Globus pallidus (tissue), 1 donor: ENCODE results near the gene ADGRD1.

Experiments used
- DNase-seq: peaks from one replicate; pipeline ENCODE4 v3.0.0-alpha.2; 2015; ENCODE audit warnings: low spot score

ADGRD1 gene

DNA sequence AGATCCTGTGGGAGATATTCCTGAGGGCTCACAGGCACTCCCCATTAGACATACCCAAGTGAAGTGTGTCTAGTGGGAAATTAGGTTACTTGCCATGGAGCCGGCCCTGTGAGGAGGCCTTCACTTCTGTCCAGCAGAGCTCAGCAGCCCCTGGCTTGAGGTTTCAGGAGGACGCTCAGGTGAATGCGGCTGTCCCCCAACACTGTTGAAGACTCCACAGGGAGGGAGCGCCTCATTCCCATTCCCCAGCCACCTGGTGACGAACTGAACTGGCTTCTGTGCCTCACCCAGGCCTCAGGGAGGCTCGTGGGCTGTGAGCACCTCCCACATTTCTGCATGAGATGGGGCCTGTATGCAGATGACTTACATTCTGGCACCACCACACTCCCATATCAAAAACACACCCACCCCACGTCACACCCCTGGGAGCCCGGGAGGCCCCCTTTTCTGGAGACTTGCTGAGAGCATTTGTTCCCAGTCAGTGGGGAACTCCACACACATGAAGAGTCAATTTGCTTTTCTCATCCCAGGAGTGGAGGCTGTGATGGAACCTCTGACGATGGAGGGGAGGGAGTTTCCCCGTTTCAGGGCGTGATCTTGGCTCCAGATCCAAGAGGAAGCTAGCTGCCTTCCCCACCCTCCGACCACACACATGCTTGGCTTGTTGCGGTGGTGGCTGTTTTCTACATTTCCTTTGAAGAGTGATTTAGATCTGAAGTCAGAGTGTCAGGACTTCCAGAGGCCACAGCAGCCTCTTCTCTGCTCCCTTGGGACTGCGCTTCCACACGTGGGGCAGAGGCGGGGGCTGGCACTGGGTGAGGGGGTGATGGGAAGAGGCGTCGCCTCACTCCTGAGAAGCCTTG, 120.7 kb downstream of the ADGRD1 start:
- no peak for DNase-seq

DNA sequence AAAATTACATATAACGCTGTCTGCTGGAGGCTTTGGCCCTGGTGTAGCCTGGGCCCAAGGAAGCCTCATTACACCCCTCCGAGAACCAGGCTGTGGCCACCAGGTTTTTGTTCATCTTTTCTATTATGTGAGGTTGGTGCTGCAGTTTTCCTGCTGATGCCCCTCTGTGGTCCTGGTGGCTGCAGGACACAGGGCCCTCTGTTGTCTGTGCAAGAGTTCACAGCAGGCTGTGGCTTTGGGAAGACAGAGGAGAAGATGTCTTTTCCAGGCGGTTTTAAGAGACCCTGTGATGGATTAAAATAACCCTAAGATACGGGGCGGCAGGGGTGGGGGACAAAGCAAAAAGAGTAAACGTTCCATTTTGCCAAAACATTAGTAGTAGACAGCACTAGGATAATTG, 121.5 kb downstream of the ADGRD1 start:
- DNase-seq: no peak

DNA sequence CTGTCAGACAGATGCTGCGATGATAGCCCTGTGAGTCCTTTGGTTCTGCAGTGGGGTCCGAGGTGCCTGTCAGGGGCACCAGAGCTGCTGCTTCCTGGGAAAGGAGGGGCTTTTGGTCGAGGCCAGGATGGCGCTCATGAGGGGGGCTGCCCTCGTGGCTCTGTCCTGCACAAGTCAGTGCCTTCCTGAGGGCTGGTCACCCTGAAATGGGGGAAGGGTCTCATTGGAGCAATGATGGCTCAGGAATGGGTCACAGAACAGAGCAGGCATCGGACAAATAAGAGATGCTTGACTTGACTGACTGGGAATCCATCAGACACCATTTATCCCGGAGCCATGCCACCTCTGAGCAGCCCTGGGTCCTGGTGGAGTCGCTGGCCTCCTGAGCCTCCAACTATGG, 121.9 kb downstream of the ADGRD1 start:
- DNase-seq: no peak

DNA sequence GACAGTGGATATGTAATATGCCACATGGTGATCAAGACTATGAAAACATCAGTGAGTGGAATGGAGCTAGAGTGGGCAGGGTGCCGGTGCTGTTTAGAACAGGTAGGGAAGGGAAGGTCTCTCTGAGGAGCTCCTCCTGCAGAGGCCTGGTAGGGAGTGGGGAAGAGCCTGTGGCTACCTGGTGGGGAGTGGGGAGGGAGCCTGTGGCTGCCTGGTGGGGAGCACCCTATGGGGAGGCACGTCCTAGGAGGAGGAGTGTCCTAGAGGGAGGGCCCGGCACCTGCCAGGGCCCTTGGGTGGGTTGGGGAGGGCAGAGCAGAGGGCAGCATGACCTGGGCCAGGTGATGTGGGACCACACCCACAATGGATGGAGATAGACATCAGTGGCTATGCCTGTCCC, 122.6 kb downstream of the ADGRD1 start:
- DNase-seq: no peak

DNA sequence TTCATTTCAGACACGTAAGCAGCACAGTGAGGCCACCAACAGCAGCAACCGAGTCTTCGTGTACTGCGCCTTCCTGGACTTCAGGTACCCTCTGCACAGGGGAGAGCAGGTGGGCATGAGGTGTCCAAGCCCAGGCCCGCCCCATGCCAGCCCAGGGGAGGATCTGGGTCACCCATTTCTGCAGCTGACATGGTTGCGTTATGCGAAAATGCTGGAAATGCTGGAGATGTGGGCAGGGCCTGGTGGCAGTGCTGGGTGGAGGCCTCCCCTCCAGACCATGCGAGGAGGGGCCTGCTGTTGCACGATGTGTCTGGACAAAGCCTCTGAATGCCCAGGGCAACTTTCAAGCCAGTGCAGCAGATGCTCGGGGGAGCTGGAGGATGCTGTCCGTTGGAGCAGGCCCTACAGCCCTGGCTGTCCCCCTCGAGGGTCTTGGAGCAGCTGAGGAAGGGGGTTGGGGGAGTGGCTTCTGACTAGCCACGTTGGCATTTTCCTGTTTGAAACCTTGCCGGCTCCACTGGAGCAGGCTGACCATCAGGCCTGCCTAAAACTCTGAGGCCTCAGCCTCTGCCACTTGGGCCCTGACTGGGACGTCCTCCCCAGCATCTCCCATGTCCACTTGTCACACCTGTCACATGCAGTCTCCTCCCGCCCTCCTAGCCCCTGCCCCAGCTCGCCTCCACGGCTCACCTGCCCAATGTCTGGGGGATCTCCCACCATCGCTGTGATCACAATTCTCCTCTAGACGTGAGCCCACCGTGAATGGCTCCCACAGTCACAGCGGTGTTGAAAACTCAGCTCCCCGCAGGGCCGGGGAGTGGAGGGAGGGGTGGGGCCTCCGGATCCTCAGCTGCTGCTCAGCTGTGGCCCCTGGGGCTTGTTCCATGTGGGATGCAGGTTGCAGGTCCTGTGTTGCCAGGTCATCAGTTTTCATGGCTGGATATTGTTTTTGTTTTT, 123.4 kb downstream of the ADGRD1 start:
- no peak for DNase-seq

DNA sequence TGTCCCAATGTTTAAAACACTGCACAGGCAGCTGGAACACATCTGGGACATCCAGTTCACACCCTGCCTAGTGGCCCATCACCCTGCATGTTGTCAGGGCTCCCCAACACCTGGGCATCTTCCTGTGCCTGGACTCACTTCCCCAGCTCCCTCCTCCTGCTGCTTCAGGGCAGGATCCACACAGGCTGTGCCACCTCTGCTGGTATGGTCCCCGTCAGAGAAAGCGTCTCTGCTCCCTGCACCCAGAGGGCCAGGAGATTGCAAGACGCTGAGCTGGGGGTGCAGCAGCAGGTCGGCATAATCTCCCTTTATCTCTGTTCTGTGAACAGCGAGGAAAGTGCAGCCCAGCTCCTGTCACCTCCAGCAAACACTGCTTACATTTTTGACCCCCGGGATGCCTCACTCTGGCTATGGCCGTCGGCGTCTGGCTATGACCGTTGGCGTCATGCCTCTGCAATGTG, 124.3 kb downstream of the ADGRD1 start:
- DNase-seq: no peak

DNA sequence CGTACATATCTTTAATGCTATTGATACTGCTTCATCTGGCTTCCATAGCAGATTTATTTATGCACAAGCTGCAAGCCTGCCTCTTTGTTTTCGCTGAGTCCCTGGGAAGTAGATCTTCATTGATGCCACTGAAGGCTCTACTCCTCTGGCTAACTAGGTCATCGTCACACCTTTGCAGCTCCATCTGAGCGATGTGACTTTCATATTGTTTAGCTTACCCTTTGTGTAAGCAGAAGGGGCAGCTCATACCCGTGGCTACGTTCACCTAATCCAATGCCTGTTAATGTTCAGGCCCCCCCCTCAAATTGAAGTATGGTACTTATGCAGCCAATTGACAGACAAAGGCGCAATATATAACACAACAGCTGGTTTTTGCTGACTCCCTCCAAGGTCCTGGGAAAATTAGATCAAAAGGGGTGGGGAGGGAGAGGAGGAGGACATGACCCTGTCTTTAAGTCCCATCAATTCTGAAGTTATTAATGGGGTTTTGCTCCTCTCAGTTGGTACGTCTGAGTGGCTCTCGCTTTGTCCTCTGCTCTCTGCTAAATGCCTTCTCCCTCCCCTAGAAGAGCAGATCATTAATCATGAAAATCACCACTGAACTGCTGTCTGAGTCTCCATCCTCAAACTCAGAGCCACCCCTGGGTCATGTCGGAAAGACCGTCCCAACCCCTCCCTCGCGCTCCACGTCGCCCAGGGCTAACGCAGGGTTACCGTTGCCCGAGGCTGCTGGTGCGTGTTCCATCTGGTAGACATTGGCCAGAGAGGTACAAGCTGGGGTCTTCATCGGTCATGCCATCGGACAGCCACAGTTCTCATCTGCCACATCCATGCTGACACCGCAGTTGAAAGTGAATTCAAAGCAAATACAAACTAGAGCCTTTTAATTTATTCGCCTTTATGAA, 128.8 kb downstream of the ADGRD1 start:
- DNase-seq: no peak

DNA sequence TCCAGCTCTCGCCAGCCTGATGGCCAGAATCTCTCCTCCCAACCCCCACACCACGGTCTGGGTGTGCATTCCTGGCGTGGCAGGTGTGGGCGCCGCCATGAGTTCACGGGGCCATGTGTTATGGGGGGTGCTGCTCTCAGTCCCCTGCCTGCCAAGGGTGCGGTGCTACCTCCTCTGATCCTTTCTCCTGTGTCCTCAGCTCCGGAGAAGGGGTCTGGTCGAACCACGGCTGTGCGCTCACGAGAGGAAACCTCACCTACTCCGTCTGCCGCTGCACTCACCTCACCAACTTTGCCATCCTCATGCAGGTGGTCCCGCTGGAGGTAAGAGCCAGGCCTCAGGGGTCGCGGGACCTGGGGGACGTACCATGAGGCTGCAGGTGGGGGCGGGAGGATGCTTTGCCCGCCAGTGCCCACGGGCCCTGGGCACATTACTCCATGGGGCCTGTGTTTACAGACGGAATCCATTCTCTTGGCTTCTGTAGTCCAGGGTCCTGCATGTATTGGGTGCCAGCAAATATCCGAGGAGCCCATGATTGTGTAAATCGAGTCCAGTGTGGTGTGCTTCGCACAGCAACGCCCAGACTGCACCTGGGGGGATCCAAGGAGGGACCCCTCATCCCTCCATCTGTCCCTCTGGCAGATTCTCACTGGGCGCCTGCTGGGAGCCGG, 130.8 kb downstream of the ADGRD1 start:
- no peak for DNase-seq

DNA sequence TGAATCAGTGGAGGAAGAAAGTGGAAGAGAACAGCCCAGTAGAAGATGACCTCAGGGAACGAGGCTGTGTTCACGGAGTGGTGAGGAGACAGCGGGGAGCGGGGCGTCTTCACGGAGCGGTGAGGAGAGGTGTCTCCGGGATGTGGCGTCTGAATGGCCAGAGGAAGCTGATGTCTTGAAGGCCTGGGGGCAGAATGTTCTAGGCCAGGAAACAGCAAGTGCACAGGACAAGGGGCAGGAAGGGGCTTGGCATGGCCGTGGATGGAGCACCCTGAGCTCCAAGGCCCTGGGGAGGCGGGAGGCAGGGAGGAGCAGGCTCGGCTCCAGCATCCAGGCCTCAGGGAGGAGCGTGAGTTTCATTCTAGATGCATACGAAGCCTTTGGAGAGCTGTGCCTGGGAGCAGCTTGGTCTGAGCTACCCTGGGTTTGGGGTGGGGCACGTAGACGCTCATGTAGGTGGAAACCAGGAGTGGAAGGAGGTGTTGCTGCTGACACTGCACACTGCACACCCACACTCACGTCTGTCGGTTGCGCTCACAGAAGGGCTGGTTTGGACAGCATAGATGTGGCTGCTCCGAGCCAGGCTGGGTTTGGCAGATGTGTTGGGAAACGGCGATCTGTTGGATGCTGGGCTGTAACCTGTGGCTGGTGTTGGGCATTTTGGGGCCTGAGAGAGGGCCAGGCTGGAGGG, 131.6 kb downstream of the ADGRD1 start:
- no peak for DNase-seq

DNA sequence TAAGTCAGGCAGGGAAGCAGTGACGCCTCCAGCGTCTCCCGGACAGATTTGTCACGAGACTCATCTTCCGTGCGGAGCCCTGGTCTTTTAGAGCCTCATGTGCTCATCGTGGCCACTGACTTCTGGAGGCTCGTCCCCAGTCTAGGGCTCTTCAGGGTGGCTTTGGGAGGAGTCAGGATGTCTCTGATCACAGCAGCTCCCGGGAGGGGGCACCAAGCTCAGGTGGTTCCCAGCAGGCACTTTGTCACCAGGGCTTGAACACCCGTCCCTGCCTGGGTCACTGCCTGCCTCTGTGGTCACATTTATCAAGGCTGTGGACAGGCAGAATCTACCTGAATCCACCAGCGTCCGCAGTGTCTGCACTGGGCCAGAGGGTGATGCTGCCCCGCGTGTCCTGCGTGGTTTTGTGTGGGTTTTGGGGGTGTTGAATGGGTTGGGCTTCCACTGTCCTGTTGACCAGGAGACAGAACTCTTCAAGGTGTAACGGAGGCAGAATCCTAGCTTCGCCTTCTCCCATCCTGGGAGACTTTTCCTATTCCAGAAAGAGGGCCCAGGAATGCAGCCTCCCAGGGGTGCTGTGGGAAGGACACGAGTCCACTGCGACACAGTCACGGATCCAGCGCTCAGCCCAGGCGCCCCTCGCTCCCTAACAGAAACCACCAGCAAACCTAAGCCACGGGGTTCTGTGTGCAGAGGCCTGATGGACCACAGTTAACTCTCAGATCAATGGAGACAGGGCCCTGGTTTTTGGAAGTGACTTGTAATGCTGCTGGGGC, 132.3 kb downstream of the ADGRD1 start:
- no peak for DNase-seq

DNA sequence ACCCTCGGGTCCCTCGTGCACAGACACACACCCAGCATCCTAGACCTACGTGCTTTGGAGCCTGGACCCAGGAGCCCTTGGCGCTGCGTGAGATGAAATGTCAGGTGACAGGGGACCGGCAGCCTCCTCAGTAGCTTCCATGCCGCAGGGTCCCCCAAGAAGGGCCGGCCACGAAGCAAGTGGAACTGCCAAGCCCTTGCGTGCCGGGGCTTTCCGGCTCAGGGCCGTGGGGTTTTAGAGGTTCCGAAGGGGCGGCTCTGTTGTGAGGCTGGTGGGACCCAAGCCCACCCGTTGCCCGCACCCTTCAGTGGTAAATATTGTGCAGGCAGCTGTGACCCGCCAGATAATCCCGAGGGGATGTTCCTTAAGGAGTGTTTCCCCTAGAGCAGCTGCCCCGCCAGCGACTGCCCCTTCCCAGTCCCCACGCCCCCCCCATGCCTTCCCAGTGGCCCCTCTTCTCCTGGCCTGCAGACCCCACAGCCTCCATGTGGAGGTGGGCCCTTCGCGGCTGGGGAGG, 133.7 kb downstream of the ADGRD1 start:
- DNase-seq: no peak

DNA sequence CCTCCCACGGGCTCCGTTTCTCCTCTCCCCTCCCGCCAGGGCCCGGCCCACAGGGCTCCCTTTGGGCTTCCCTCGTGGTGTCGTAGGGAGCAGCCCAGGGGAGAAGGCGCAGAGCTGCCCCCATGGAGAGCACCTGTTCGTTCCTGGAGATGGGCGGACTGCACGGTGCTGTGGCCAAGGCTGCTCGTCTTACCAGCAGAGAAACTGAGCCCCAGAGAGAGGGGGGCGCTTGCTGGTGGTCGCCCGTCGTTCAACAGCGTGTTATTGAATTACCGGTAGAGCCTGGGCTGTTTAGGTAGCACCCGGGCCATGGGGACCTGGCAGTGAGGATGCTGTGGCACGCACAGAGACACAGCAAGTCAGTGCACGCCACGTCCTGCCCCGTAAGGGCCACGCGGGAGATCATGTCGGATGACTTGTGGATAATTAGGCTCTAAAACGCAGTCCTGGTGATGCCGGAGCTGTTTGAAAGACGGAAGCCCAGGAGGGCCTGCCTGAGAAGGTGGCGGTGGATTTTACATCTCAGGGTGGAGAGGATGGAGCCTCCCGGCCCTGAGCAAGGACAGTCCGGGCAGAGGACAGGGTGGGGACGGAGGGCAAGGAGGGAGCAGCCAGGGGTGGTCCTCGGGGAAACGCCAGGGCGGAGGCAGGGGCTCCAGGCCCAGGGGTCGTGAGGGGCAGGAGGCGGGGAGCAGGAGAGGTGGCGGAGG, 134.4 kb downstream of the ADGRD1 start:
- no peak for DNase-seq

DNA sequence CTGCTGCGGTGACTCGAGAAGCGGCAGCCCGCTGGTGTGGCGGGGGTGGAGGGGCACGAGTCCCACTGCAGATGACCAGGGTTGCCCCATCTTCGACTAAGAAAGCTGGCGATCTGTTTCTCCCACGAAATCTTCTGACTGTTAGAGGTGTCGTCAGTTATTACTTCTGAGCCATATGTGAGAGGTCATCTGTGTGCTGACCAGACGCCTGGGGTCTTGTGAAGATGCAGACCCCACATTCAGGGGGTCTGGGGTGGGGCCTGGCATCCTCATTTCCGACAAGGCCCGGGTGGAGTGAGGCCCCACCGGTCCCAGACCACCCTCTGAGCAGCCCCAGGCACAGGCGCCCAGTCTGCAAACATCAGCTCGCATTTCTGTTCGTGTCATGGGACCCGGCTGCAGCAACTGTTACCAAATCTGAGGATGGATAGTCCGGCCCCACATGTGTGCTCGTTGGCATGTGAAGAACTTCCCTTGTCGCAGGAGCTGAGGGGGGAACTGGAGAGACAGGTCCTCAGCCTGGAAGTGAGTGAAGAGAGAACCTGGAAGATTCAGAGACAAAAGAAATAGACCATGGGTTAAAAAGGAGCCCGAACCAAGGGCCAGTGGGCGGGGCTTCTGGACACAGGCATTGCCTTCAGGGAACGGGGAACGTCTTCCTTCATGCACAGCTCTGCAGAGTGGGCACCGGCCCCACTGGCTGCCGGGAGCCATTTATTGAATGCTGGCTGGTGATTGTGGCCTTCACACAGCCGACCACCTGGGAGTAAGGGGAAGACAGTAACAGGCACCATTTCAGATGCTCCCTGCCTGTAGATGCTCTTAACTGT, 135.2 kb downstream of the ADGRD1 start:
- DNase-seq: no peak

DNA sequence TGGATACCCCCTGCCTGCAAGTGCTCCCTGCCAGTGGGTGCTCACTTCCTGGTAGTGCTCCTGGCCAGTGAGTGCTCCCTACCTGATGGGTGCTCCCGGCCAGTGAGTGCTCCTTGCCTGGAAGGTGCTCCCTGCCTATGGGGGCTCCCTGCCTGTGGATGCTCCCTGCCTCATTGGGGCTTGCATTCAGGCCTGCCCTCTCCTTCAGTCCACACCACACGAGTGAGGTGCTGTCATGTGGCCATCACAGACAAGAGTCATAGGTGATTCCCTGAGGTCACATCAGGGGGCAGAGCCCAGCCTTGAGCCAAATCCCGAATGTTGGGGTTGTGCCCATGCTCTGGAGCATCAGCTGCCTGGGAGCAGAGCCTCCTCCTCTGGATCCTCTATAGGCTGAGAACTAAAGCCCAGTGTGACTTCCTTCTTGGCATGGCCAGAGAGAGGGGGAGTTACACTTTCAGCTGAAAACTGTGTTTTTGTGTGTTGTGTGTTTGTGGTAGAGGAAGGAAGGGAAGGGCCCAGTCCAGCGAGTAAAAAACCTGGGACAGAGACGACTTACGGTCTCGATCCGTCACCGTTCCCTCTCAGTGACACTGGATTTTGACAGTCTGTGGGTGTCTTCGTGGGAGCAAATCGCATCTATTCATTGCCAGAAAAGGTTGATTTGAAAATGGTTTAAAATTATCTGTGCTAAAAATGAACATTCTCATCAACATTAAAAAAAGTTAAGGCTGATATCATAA, 136.0 kb downstream of the ADGRD1 start:
- no peak for DNase-seq

DNA sequence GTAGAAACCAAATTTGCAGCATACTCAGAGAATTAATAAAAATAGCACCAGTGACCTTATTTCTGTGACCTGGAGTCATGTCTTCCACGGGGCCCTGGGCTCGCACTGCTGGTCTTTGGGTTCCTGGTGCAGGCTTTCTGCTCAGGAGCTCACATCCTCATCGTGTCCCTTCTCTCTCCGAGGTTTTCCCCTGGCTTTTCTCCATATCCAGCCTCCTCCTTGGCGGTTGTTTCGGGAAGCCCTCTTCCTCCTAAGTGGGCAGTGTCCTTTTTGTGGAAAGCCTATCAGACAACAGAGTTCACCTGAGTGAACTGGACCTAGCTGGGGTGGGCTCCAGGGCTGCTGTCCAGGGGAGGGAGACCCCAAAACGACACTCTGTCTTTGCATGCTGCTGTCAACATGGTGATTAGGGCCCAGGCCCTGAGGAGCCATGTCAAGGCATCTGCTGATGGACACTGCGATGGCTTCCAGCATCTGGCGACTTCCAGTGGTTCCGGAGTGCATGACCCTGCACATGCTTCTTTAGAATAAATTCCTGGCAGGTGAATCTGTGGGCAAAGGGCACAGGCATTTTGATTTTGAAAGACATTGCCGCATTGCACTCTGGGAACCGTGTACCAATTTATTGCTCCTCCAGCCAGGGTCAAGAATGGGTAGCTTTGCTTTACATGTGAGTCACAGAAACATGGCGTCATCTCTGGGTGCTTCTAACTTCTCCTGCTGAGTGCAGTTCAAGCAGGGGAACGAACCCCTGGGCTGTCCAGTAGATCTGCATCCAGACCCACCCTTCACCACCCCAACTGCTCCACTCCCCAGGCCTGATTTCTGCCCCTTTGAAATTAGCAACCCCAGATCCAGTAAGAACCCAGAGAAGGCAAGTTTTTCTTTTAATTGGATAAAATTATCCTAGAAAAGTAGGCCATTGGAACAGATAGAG, 136.8 kb downstream of the ADGRD1 start:
- no peak for DNase-seq

DNA sequence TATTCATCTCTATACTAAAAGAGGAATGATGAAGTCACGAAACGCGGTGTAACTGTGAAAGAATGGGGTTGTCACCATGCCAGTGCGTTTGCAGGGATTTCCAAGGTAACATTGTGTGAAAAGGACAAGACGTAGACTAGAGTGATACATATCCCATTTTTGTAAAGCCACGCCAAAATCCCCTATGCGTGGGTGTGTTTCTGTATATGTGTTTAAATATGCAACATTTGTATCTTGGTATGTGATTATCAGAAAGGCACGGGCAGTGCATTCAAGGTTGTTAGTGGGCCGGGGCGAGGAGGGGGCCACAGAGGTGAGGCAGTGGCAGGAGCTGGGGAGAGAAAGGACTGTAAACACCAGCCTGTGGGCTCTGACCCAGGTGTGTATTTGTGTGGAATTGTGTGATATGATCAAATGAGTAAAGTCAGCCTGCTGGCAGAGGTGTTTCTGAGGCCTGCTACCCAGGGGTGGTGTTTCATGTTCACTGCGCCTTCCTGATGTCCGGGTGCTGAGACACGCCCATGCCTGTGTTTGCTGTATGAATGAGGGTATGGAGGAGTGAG, 137.8 kb downstream of the ADGRD1 start:
- DNase-seq: no peak
